Adipocyte (in vitro differentiated cells): ENCODE data around the gene RIPOR2.

Experiments
- DNase-seq: peaks from one replicate; pipeline ENCODE4 v3.0.0-alpha.2; 2015; ENCODE audit warnings: low read depth
- H3K27me3 ChIP-seq: replicated peaks from 2 replicates; pipeline ENCODE4 v1.7.0; 2013; ENCODE audit warnings: mild to moderate bottlenecking, low read length, moderate library complexity; ENCODE audit not compliant: control insufficient read depth, insufficient read depth
- H3K36me3 ChIP-seq: 2 replicates; pipeline ENCODE4 v1.7.0; 2013; ENCODE audit warnings: low read length, mild to moderate bottlenecking, moderate library complexity; ENCODE audit not compliant: control insufficient read depth, insufficient read depth, severe bottlenecking
- H3K4me1 ChIP-seq: 2 replicates; pipeline ENCODE4 v1.7.0; 2013; ENCODE audit warnings: mild to moderate bottlenecking, low read length, moderate library complexity; ENCODE audit not compliant: control insufficient read depth, insufficient read depth
- H3K4me3 ChIP-seq: 2 replicates; pipeline ENCODE4 v1.7.0; 2013; ENCODE audit warnings: mild to moderate bottlenecking, low read length, moderate library complexity
- H3K9ac ChIP-seq: 2 replicates; pipeline ENCODE4 v1.7.0; 2013; ENCODE audit warnings: mild to moderate bottlenecking, low read length, moderate library complexity
- H3K9me3 ChIP-seq: 2 replicates; pipeline ENCODE4 v1.7.0; 2013; ENCODE audit warnings: mild to moderate bottlenecking, low read length, moderate library complexity; ENCODE audit not compliant: control insufficient read depth

Gene RIPOR2

GRCh38 chr6:24833711-24834386 is 101.9 kb downstream of the RIPOR2 start:
- DNase-seq: no peak
- H3K36me3 ChIP-seq: peaks cover 19% of the 10 kb centered on the region
- no peaks in the 10 kb centered on the region for H3K27me3 ChIP-seq
- H3K4me3 ChIP-seq: no peak overlapping the region
- peaks cover 34% of the 10 kb centered on the region for H3K4me1 ChIP-seq
- H3K9ac ChIP-seq: no peak overlapping the region
- H3K9me3 ChIP-seq: no peaks in the 10 kb centered on the region

GRCh38 chr6:24832794-24833193 is 103.0 kb downstream of the RIPOR2 start:
- DNase-seq: no peak
- Histone ChIP-seq H3K36me3 (peaks cover 25% of the 10 kb centered on the region), H3K27me3 (no peaks in the 10 kb centered on the region), H3K4me3 (no peak overlapping the region), H3K4me1 (peaks cover 27% of the 10 kb centered on the region), H3K9me3 (no peaks in the 10 kb centered on the region), H3K9ac (no peak overlapping the region)

- peak; percentile 76 for DNase-seq
- Histone ChIP-seq H3K36me3 (peaks cover 33% of the 10 kb centered on the region), H3K9ac (no peak overlapping the region), H3K9me3 (no peaks in the 10 kb centered on the region), H3K27me3 (no peaks in the 10 kb centered on the region), H3K4me3 (peak overlapping the region; percentile 17), H3K4me1 (peaks cover 25% of the 10 kb centered on the region)
These were observed 103.7 kb downstream of the RIPOR2 start for GRCh38 chr6:24831771-24832716.

GRCh38 chr6:24829657-24830056 is 106.1 kb downstream of the RIPOR2 start:
- H3K9me3 ChIP-seq: no peaks in the 10 kb centered on the region
- H3K4me1 ChIP-seq: peaks cover 12% of the 10 kb centered on the region
- no peaks in the 10 kb centered on the region for H3K27me3 ChIP-seq
- DNase-seq: no peak
- peaks cover 46% of the 10 kb centered on the region for H3K36me3 ChIP-seq
- no peak overlapping the region for H3K9ac ChIP-seq
- H3K4me3 ChIP-seq: no peak overlapping the region

GRCh38 chr6:24827970-24828369 is 107.8 kb downstream of the RIPOR2 start:
- Histone ChIP-seq H3K4me3 (no peak overlapping the region), H3K9me3 (no peaks in the 10 kb centered on the region), H3K27me3 (no peaks in the 10 kb centered on the region), H3K9ac (no peak overlapping the region), H3K4me1 (peaks cover 12% of the 10 kb centered on the region), H3K36me3 (peaks cover 58% of the 10 kb centered on the region)
- no peak for DNase-seq

- DNase-seq: no peak
- H3K9me3 ChIP-seq: no peaks in the 10 kb centered on the region
- H3K4me1 ChIP-seq: peaks cover 6% of the 10 kb centered on the region
- no peaks in the 10 kb centered on the region for H3K27me3 ChIP-seq
- H3K4me3 ChIP-seq: no peak overlapping the region
- H3K36me3 ChIP-seq: peaks cover 61% of the 10 kb centered on the region
- no peak overlapping the region for H3K9ac ChIP-seq
These were observed 108.6 kb downstream of the RIPOR2 start for GRCh38 chr6:24827162-24827561.

GRCh38 chr6:24825130-24825630 is 110.6 kb downstream of the RIPOR2 start:
- H3K4me1 ChIP-seq: no peaks in the 10 kb centered on the region
- no peaks in the 10 kb centered on the region for H3K27me3 ChIP-seq
- peaks cover 55% of the 10 kb centered on the region for H3K36me3 ChIP-seq
- H3K4me3 ChIP-seq: no peak overlapping the region
- DNase-seq: no peak
- no peaks in the 10 kb centered on the region for H3K9me3 ChIP-seq
- no peak overlapping the region for H3K9ac ChIP-seq

- H3K9ac ChIP-seq: no peak overlapping the region
- H3K27me3 ChIP-seq: no peaks in the 10 kb centered on the region
- H3K4me3 ChIP-seq: no peak overlapping the region
These were observed 111.4 kb downstream of the RIPOR2 start for GRCh38 chr6:24824142-24824938.

GRCh38 chr6:24823185-24823584 is 112.6 kb downstream of the RIPOR2 start:
- Histone ChIP-seq H3K36me3 (peaks cover 51% of the 10 kb centered on the region), H3K4me1 (no peaks in the 10 kb centered on the region), H3K27me3 (no peaks in the 10 kb centered on the region), H3K4me3 (no peak overlapping the region), H3K9ac (no peak overlapping the region), H3K9me3 (no peaks in the 10 kb centered on the region)
- DNase-seq: no peak

More at GRCh38 chr6:24824142-24824938, 111.4 kb downstream of the RIPOR2 start:
- peaks cover 47% of the 10 kb centered on the region for H3K36me3 ChIP-seq
- no peaks in the 10 kb centered on the region for H3K4me1 ChIP-seq
- peak; percentile 27 for DNase-seq
- no peaks in the 10 kb centered on the region for H3K9me3 ChIP-seq

GRCh38 chr6:24822696-24823095 is 113.1 kb downstream of the RIPOR2 start:
- Histone ChIP-seq H3K9me3 (no peaks in the 10 kb centered on the region), H3K27me3 (no peaks in the 10 kb centered on the region), H3K4me1 (no peaks in the 10 kb centered on the region), H3K36me3 (peaks cover 48% of the 10 kb centered on the region), H3K4me3 (no peak overlapping the region), H3K9ac (no peak overlapping the region)
- DNase-seq: peak; percentile 52
